HepG2 (cell line): ENCODE measurements around the gene DFFA. TPM values are rescaled to one million over a fixed set of nuclear protein-coding genes. Genes with fewer than 3 reads are reported as not detected.

Experiments used
- ATAC-seq: fragments of 200-7000 bp; cut with Tn5 transposase; 3 replicates; pipeline ENCODE4 v1.9.1; 2020; ENCODE audit warnings: mild to moderate bottlenecking, moderate library complexity
- BruUV-seq: library from RNA; stranded (reverse); fragments of 400-500 nt; replicated peaks from 2 replicates; lab custom pipeline; 2021; lab: Mats Ljungman, UMichigan
- CTCF ChIA-PET: fragments of 300-600 bp; formaldehyde crosslinking; extraction: SDS; loops from one replicate; lab custom pipeline; 2021; ENCODE audit warnings: low total read pairs, inconsistent platforms, low intra/inter-chr PET ratio; lab: Yijun Ruan, JAX
- POLR2A ChIA-PET: fragments of 350-600 bp; sonication (Branson Sonifier 250); formaldehyde crosslinking; loops from one replicate; lab custom pipeline; 2020; ENCODE audit warnings: antibody characterized with exemption, inconsistent platforms; lab: Yijun Ruan, JAX
- DNase-seq: peaks from one replicate; pipeline ENCODE4 v3.0.0-alpha.2; 2015; ENCODE audit warnings: low spot score
- FAIRE-seq: peaks from 3 replicates; lab custom pipeline; 2011; peaks lifted over from hg19 to GRCh38; lab: Jason Lieb, UNC
- H2AFZ ChIP-seq: one replicate; pipeline ENCODE4 v1.6.1; 2011; ENCODE audit warnings: low read length, inconsistent platforms
- H3K27ac ChIP-seq: fragments of 300-600 bp; 3 replicates; pipeline ENCODE4 v1.8.0; 2011; ENCODE audit warnings: mixed run types, mild to moderate bottlenecking, mixed read lengths, low read length, inconsistent platforms; ENCODE audit not compliant: insufficient read depth; ENCODE audit errors: extremely low read length
- H3K27me3 ChIP-seq, 2 experiments: fragments of 200-600 bp in 1 of 2; 2 replicates in 1 of 2; 3 replicates in 1 of 2; pipeline versions ENCODE4 v1.6.0 to v1.8.0; 2011; ENCODE audit warnings: low read length in 2 of 2, mild to moderate bottlenecking in 2 of 2, moderate library complexity in 2 of 2, inconsistent platforms in 1 of 2; ENCODE audit not compliant: insufficient read depth in 2 of 2, control insufficient read depth in 1 of 2
- H3K36me3 ChIP-seq, 2 experiments: fragments of 200-600 bp in 1 of 2; replicated peaks in 1 of 2; 2 replicates in 1 of 2; 3 replicates in 1 of 2; pipeline versions ENCODE4 v1.5.1 to v1.8.0; 2011; ENCODE audit warnings: low read length in 2 of 2, inconsistent platforms in 1 of 2; ENCODE audit not compliant: insufficient read depth in 2 of 2, control insufficient read depth in 1 of 2
- H3K4me1 ChIP-seq: 2 replicates; pipeline ENCODE4 v1.5.1; 2012; ENCODE audit warnings: low read length, inconsistent platforms; ENCODE audit not compliant: insufficient read depth
- H3K4me2 ChIP-seq: 2 replicates; pipeline ENCODE4 v1.6.0; 2011; ENCODE audit warnings: low read depth, low read length, inconsistent platforms
- H3K4me3 ChIP-seq, 3 experiments: fragments of 200-600 bp in 1 of 3; sonication (generic), shearing (Covaris generic) in 1 of 3; replicated peaks in 1 of 3; 2 replicates each; pipeline ENCODE4 v1.5.1; 2011 to 2016; ENCODE audit warnings: low read length in 3 of 3, inconsistent platforms in 2 of 3, low read depth in 2 of 3, mild to moderate bottlenecking in 2 of 3, control low read depth in 1 of 3, mixed read lengths in 1 of 3; ENCODE audit not compliant: insufficient read depth in 1 of 3
- H3K79me2 ChIP-seq: one replicate; pipeline ENCODE4 v1.6.1; 2011; ENCODE audit warnings: low read length, inconsistent platforms; ENCODE audit not compliant: insufficient read depth
- H3K9ac ChIP-seq: 2 replicates; pipeline ENCODE4 v1.6.0; 2011; ENCODE audit warnings: mild to moderate bottlenecking, low read depth, low read length, inconsistent platforms; ENCODE audit not compliant: insufficient read depth
- H3K9me3 ChIP-seq: 2 replicates; pipeline ENCODE4 v1.5.1; 2012; ENCODE audit warnings: mild to moderate bottlenecking, low read length
- H4K20me1 ChIP-seq: 2 replicates; pipeline ENCODE4 v1.6.0; 2011; ENCODE audit warnings: inconsistent platforms, mild to moderate bottlenecking, low read length, moderate library complexity; ENCODE audit not compliant: insufficient read depth
- MIER3 ChIP-seq: IDR thresholded peaks from 2 replicates; pipeline ENCODE4 v1.6.1; 2016; ENCODE audit warnings: missing compliant biosample characterization, borderline replicate concordance
- NPAS2 ChIP-seq: sonication (generic); formaldehyde crosslinking; IDR thresholded peaks from 2 replicates; pipeline ENCODE4 v1.8.0; 2022; ENCODE audit warnings: mild to moderate bottlenecking, missing genetic modification reagents, borderline replicate concordance
- ZFP41 ChIP-seq: sonication (generic); formaldehyde crosslinking; IDR thresholded peaks from 2 replicates; pipeline ENCODE4 v1.4.0; 2020; ENCODE audit warnings: mild to moderate bottlenecking, missing genetic modification reagents, borderline replicate concordance
- ZNF296 ChIP-seq: sonication (generic); formaldehyde crosslinking; conservative IDR thresholded peaks from 2 replicates; pipeline ENCODE4 v1.5.0; 2020; ENCODE audit warnings: mild to moderate bottlenecking, missing genetic modification reagents
- ZNF30 ChIP-seq: sonication (generic); formaldehyde crosslinking; IDR thresholded peaks from 2 replicates; pipeline ENCODE4 v1.5.0; 2020; ENCODE audit warnings: mild to moderate bottlenecking, missing genetic modification reagents
- ZNF615 ChIP-seq: sonication (generic); formaldehyde crosslinking; IDR thresholded peaks from 2 replicates; pipeline ENCODE4 v1.5.0; 2020; ENCODE audit warnings: mild to moderate bottlenecking, missing genetic modification reagents, borderline replicate concordance
- ZNF737 ChIP-seq: sonication (generic); formaldehyde crosslinking; IDR thresholded peaks from 2 replicates; pipeline ENCODE4 v1.5.0; 2020; ENCODE audit warnings: missing genetic modification reagents, mild to moderate bottlenecking, borderline replicate concordance
- ZNF75D ChIP-seq: sonication (generic); formaldehyde crosslinking; IDR thresholded peaks from 2 replicates; pipeline ENCODE4 v1.8.1; 2023; ENCODE audit warnings: missing genetic modification reagents, mild to moderate bottlenecking, borderline replicate concordance
- WGBS: methylation state at CpG from one replicate; pipeline ENCODE4 v1.1.6; 2017; ENCODE audit warnings: low lambda C conversion rate; 5-methylcytosine and 5-hydroxymethylcytosine counted together
- in situ Hi-C: cut with HindIII; loops from 2 replicates; pipeline ENCODE4 v1.10.0; 2017; ENCODE audit warnings: low pct_unique_long_range_greater_than_20kb; ENCODE audit not compliant: extremely low pct_ligation_motif_present
- intact Hi-C: fragments of 100-400 bp; cut with micrococcal nuclease; formaldehyde crosslinking; loops from one replicate; pipeline ENCODE4 v1.10.0; 2022; ENCODE audit not compliant: unreplicated experiment
- polyA plus RNA-seq, 8 experiments: library from polyadenylated mRNA; depleted of rRNA in 3 of 8; stranded (reverse) in 7 of 8; unstranded in 1 of 8; fragments of >200 nt; fragmentation: Illumina TruSeq in 4 of 8; extraction: Trizol in 4 of 8; gene quantifications; 2 replicates each; pipeline versions ENCODE4 v1.2.1 to v1.2.3, GENCODE V29; 2011 to 2016; ENCODE audit warnings: low read depth in 4 of 8, missing spikeins in 1 of 8, mixed read lengths in 1 of 8; ENCODE audit not compliant: insufficient read depth in 1 of 8
- total RNA-seq, 5 experiments: library from RNA; depleted of rRNA; stranded (reverse); fragments of >200 nt; fragmentation: Illumina TruSeq; extraction: Trizol; gene quantifications; 2 replicates each; pipeline ENCODE4 v1.2.3, GENCODE V29; 2016; ENCODE audit warnings: low read depth in 1 of 5
- TF ChIP-seq, protein P1 (sequence below): sonication (generic); formaldehyde crosslinking; conservative IDR thresholded peaks from 2 replicates; pipeline ENCODE4 v1.8.1; 2023; ENCODE audit warnings: missing genetic modification reagents

DFFA gene
- total and polyA plus RNA-seq, 2 of the 13 experiments (the other 11 are each of a cell fraction or from before 2014, with no cell fraction given), result 16.5 to 33.9 TPM

GRCh38 chr1:10515301-10515975 is 43.1 kb upstream of the DFFA start:
- FAIRE-seq, result no peak
- CTCF ChIA-PET, result interaction anchor here (1.6 kb wide), 1 partner anchor 352 kb away, joined by 9 read pairs; no protein-coding TSS in a partner anchor
- Histone ChIP-seq H2AFZ (no peak overlapping the region), H3K27me3 (no peaks in the 10 kb centered on the region), H3K9me3 (no peaks in the 10 kb centered on the region), H3K4me2 (0 out of 2 replicates have a peak overlapping the region, but pooled peaks have one; percentile 29), H3K4me3 (no peak overlapping the region), H3K36me3 (peaks cover 0 to 3% of the 10 kb centered on the region in 2 experiments; a peak in 1 of 5 replicates), H3K9ac (no peak overlapping the region), H3K79me2 (peaks cover 30% of the 10 kb centered on the region), H3K27ac (peak overlapping the region; percentile 4), H4K20me1 (peaks cover 21% of the 10 kb centered on the region), H3K4me1 (peaks cover 71% of the 10 kb centered on the region)
- TF ChIP-seq NPAS2 (CRISPR knock-in tag) (no peak), ZFP41 (CRISPR knock-in tag) (no peak), ZNF296 (CRISPR knock-in tag) (no peak), ZNF75D (CRISPR knock-in tag) (no peak), ZNF615 (CRISPR knock-in tag) (no peak), ZNF737 (CRISPR knock-in tag) (no peak), MIER3 (CRISPR knock-in tag) (no peak), ZNF30 (CRISPR knock-in tag) (no peak)
- TF ChIP-seq, protein P1, sequence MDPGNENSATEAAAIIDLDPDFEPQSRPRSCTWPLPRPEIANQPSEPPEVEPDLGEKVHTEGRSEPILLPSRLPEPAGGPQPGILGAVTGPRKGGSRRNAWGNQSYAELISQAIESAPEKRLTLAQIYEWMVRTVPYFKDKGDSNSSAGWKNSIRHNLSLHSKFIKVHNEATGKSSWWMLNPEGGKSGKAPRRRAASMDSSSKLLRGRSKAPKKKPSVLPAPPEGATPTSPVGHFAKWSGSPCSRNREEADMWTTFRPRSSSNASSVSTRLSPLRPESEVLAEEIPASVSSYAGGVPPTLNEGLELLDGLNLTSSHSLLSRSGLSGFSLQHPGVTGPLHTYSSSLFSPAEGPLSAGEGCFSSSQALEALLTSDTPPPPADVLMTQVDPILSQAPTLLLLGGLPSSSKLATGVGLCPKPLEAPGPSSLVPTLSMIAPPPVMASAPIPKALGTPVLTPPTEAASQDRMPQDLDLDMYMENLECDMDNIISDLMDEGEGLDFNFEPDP (CRISPR knock-in tag), result no peak
- ATAC-seq, result no peak
- in situ Hi-C loops, result no loop called here
- POLR2A ChIA-PET, result no interaction called here
- no TSS peak for BruUV-seq
- DNase-seq, result no peak
- intact Hi-C loops, result loop anchor here (10.0 kb wide), 2 partner anchors 79 to 109 kb away; no protein-coding TSS in a partner anchor
- WGBS, result 82% methylated on average over 10 of the region's 10 CpGs
